SK-N-SH treated with all-trans-retinoic acid at 6 μM for 48 hours (cell line): ENCODE data around the gene USP30.
"Not testable (repeated sequence)": the region's sequence is repeated elsewhere in the genome, so short reads cannot be mapped to it uniquely, and the experiment has no call there.

Experiments used
- ATAC-seq: fragments of 200-7000 bp; cut with Tn5 transposase; 3 replicates; pipeline ENCODE4 v1.9.1; 2020; ENCODE audit warnings: mild to moderate bottlenecking, moderate library complexity
- ARNTL ChIP-seq: fragments of 450-650 bp; formaldehyde crosslinking; IDR thresholded peaks from 2 replicates; pipeline ENCODE4 v1.5.0; 2020; ENCODE audit warnings: low read depth, mild to moderate bottlenecking, moderate library complexity, borderline replicate concordance
- BACH2 ChIP-seq: fragments of 250-450 bp; sonication (Bioruptor Pico); IDR thresholded peaks from 2 replicates; pipeline ENCODE4 v1.9.0; 2021; ENCODE audit warnings: mild to moderate bottlenecking, borderline replicate concordance
- CREB5 ChIP-seq: fragments of 250-450 bp; sonication (Bioruptor Pico); IDR thresholded peaks from 2 replicates; pipeline ENCODE4 v1.5.1; 2020; ENCODE audit warnings: low read depth, mild to moderate bottlenecking, moderate library complexity
- ESRRG ChIP-seq: fragments of 250-450 bp; sonication (Bioruptor Pico); IDR thresholded peaks from 2 replicates; pipeline ENCODE4 v1.6.1; 2021; ENCODE audit warnings: mild to moderate bottlenecking
- GLIS3 ChIP-seq: fragments of 250-450 bp; sonication (Bioruptor Pico); IDR thresholded peaks from 2 replicates; pipeline ENCODE4 v1.5.0; 2020; ENCODE audit warnings: mild to moderate bottlenecking, moderate library complexity
- ISL1 ChIP-seq: fragments of 250-450 bp; sonication (Bioruptor Pico); IDR thresholded peaks from 2 replicates; pipeline ENCODE4 v2.1.2; 2022; ENCODE audit warnings: mild to moderate bottlenecking, moderate library complexity
- OSR1 ChIP-seq: fragments of 250-450 bp; sonication (Bioruptor Pico); IDR thresholded peaks from 2 replicates; pipeline ENCODE4 v1.8.0; 2022; ENCODE audit warnings: moderate library complexity, mild to moderate bottlenecking, inconsistent platforms
- PATZ1 ChIP-seq: fragments of 250-450 bp; sonication (Bioruptor Pico); IDR thresholded peaks from 2 replicates; pipeline ENCODE4 v1.8.0; 2020; ENCODE audit warnings: mild to moderate bottlenecking, moderate library complexity, borderline replicate concordance
- PPARA ChIP-seq: fragments of 250-450 bp; sonication (Bioruptor Pico); IDR thresholded peaks from 2 replicates; pipeline ENCODE4 v1.5.0; 2020; ENCODE audit warnings: mild to moderate bottlenecking, borderline replicate concordance
- RARB ChIP-seq: fragments of 250-450 bp; sonication (Bioruptor Pico); IDR thresholded peaks from 2 replicates; pipeline ENCODE4 v1.8.0; 2021; ENCODE audit warnings: mild to moderate bottlenecking, moderate library complexity
- TCF4 ChIP-seq: fragments of 250-450 bp; sonication (Bioruptor Pico); IDR thresholded peaks from 2 replicates; pipeline ENCODE4 v1.8.0; 2021; ENCODE audit warnings: mild to moderate bottlenecking, moderate library complexity, borderline replicate concordance
- TOX ChIP-seq: fragments of 250-450 bp; sonication (Bioruptor Pico); IDR thresholded peaks from 2 replicates; pipeline ENCODE4 v1.8.0; 2021; ENCODE audit warnings: mild to moderate bottlenecking, moderate library complexity, borderline replicate concordance
- TSHZ2 ChIP-seq: fragments of 250-450 bp; sonication (Bioruptor Pico); IDR thresholded peaks from 2 replicates; pipeline ENCODE4 v1.5.0; 2020; ENCODE audit warnings: mild to moderate bottlenecking, moderate library complexity
- ZC3H10 ChIP-seq: fragments of 250-450 bp; sonication (Bioruptor Pico); IDR thresholded peaks from 2 replicates; pipeline ENCODE4 v1.5.1; 2021; ENCODE audit warnings: mild to moderate bottlenecking, moderate library complexity
- ZFP3 ChIP-seq: fragments of 250-450 bp; sonication (Bioruptor Pico); IDR thresholded peaks from 2 replicates; pipeline ENCODE4 v1.5.0; 2020; ENCODE audit warnings: mild to moderate bottlenecking, moderate library complexity
- ZFP30 ChIP-seq: fragments of 450-650 bp; formaldehyde crosslinking; IDR thresholded peaks from 2 replicates; pipeline ENCODE4 v1.5.0; 2022; ENCODE audit warnings: mild to moderate bottlenecking, moderate library complexity
- ZNF565 ChIP-seq: fragments of 450-650 bp; formaldehyde crosslinking; conservative IDR thresholded peaks from 2 replicates; pipeline ENCODE4 v1.5.0; 2020; ENCODE audit warnings: low read depth, mild to moderate bottlenecking, moderate library complexity
- ZNF70 ChIP-seq: fragments of 450-650 bp; formaldehyde crosslinking; IDR thresholded peaks from 2 replicates; pipeline ENCODE4 v1.5.0; 2020; ENCODE audit warnings: mild to moderate bottlenecking, moderate library complexity
- ZNF8 ChIP-seq: fragments of 450-650 bp; formaldehyde crosslinking; IDR thresholded peaks from 2 replicates; pipeline ENCODE4 v1.5.0; 2020; ENCODE audit warnings: mild to moderate bottlenecking, moderate library complexity

USP30 gene

DNA sequence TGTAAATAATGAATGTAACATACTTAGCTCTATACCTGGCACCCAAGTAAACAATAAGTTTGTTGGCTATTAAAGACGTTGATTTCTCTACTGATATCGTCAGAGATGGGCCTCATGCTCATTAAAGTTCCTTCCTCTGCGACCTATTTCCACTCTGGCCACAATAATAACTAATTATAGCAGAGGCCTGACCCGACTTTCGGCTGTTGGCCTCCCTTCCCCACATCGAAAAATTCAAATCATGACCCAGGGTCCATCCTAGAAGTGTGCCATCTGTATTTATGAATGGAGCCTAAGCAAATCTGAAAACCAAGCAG, 321 bp upstream of the USP30 start:
- TF ChIP-seq ESRRG (CRISPR knock-in tag) (no peak), TOX (CRISPR knock-in tag) (no peak), ZNF565 (CRISPR knock-in tag) (no peak), ZFP30 (CRISPR knock-in tag) (no peak), ZNF70 (CRISPR knock-in tag) (no peak), RARB (CRISPR knock-in tag) (no peak), BACH2 (no peak), TSHZ2 (CRISPR knock-in tag) (no peak), OSR1 (no peak), PATZ1 (CRISPR knock-in tag) (no peak), ZC3H10 (CRISPR knock-in tag) (no peak), ZNF8 (CRISPR knock-in tag) (no peak), CREB5 (no peak), TCF4 (CRISPR knock-in tag) (no peak)
- no peak for ATAC-seq

DNA sequence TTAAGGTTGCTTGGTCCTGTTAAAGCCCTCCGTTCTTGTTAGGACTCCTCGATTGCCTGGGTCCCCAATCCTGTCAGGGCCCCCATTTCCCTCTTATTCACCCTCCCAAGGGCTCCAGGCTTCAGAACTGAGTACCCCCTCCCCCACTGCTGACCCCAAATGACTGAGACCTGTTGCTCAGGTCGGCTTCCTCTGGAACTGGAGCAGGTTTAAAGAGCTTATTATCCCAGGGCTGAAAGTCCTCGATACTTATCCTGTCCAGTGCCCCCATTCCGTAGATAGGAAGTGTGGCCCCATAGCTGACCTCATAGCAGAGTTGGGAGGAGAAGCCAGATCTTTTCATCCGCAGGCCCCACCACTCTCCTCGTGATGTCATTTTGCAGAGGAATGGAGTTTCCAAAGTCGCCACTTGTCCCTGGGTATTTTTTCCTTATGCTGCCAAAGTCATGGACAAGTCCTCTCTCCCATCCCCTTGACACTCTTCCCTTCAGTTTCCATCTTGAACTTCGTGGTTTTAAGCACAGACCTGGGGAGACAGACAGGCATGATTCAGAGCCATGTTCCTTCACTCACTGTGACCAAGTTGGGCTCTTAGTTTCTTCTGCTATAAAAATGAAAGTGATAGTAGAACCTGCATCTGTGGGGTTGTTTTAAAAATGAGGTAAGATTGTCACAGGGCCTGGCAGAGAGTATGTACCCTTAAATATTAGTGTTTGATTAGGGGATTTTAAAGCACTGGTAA, 1.2 kb downstream of the USP30 start:
- TF ChIP-seq OSR1 (no peak), GLIS3 (CRISPR knock-in tag) (no peak), ZFP3 (CRISPR knock-in tag) (no peak), ZNF70 (CRISPR knock-in tag) (no peak), TCF4 (CRISPR knock-in tag) (no peak), CREB5 (no peak), BACH2 (no peak)
- no peak for ATAC-seq

DNA sequence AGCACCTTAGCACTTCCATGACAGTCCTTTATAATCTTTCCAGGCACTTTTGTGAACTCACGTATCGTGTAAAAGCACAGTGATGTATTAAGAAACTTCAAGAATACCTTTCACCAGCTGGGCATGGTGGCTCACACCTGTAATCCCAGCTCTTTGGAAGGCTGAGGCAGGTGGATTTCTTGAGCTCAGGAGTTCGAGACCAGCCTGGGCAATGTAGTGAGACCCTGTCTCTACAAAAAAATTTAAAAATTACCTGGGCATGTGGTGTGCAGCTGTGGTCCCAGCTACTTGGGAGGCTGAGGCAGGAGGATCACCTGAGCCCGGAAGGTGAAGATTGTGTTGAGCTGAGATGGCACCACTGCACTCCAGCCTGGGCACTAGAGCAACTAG, 1.7 kb downstream of the USP30 start:
- ATAC-seq: not testable (repeated sequence)

DNA sequence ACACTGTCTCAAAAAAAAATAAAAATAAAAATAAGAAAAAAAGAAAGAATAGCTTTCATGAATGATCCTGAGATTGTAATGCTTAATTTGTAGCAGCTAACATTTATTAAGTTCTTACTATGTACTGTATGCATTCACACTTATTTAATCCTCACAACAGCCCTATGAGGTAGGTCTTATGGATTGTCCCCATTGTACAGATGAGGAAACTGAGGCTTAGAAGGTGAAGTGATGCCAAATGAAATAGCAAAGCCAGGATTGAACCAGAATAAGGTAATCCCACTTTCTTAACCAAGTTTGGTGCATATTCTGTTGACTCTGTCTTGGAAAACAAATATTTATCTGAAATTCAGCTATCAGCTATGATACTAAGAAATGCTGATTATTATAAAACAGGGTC, 2.1 kb downstream of the USP30 start:
- ATAC-seq: no peak
- TF ChIP-seq BACH2: no peak
- TF ChIP-seq CREB5: no peak
- no peak for TF ChIP-seq PPARA (CRISPR knock-in tag)
- TF ChIP-seq TOX (CRISPR knock-in tag): no peak
- TF ChIP-seq ARNTL (CRISPR knock-in tag): no peak
- no peak for TF ChIP-seq ISL1
- TF ChIP-seq ZC3H10 (CRISPR knock-in tag): no peak
- no peak for TF ChIP-seq ZFP3 (CRISPR knock-in tag)
- no peak for TF ChIP-seq ZNF70 (CRISPR knock-in tag)
- no peak for TF ChIP-seq RARB (CRISPR knock-in tag)
